Activated B cell treated with CpG ODN at 0.5 μM for 24 hours (primary cell): ENCODE measurements around the gene OR7D2. TPM values are rescaled to one million over a fixed set of nuclear protein-coding genes. Genes with fewer than 3 reads are reported as not detected.

Experiments used
- ATAC-seq: fragments of 200-7000 bp; cut with Tn5 transposase; one replicate; pipeline ENCODE4 v1.10.0; 2021; ENCODE audit warnings: low read depth, mild to moderate bottlenecking, moderate library complexity
- CTCF ChIA-PET: fragments of 350-600 bp; sonication (Branson Sonifier 250); formaldehyde crosslinking; loops from one replicate; lab custom pipeline; 2021; ENCODE audit warnings: antibody characterized with exemption; lab: Charles Lee
- POLR2A ChIA-PET: fragments of 350-600 bp; sonication (Branson Sonifier 250); formaldehyde crosslinking; loops from one replicate; lab custom pipeline; 2021; ENCODE audit warnings: antibody characterized with exemption; lab: Charles Lee
- DNase-seq: peaks from one replicate; pipeline ENCODE4 v3.0.0; 2022
- H3K27ac Mint-ChIP-seq: one replicate; pipeline ENCODE4 v1.8.0; 2020; ENCODE audit warnings: mixed read lengths
- H3K27me3 Mint-ChIP-seq: one replicate; pipeline ENCODE4 v1.8.0; 2021; ENCODE audit warnings: mixed read lengths
- H3K36me3 Mint-ChIP-seq: one replicate; pipeline ENCODE4 v1.8.0; 2021; ENCODE audit warnings: low read depth, mixed read lengths
- H3K4me1 Mint-ChIP-seq: one replicate; pipeline ENCODE4 v1.8.0; 2021; ENCODE audit warnings: mixed read lengths
- H3K4me3 Mint-ChIP-seq: one replicate; pipeline ENCODE4 v1.8.0; 2020; ENCODE audit warnings: mild to moderate bottlenecking, mixed read lengths
- H3K9me3 Mint-ChIP-seq: one replicate; pipeline ENCODE4 v1.8.0; 2020; ENCODE audit warnings: mixed read lengths
- intact Hi-C: fragments of 100-400 bp; cut with micrococcal nuclease; formaldehyde crosslinking; loops from one replicate; pipeline ENCODE4 v1.15.1; 2024
- total RNA-seq: library from RNA; stranded (reverse); gene quantifications from 2 replicates; pipeline ENCODE4 v1.2.3, GENCODE V29; 2022
- TF ChIP-seq, protein P1 (sequence below): fragments of 200-600 bp; IDR thresholded peaks from one replicate; pipeline ENCODE4 v1.8.0; 2022; ENCODE audit warnings: antibody characterized with exemption, mild to moderate bottlenecking

The OR7D2 gene
- total RNA-seq, 1 donor from 2014 or later, result not detected

- peak; percentile 74 for DNase-seq
- Mint-ChIP-seq H3K4me1 (peaks cover 42% of the 10 kb centered on the region), H3K9me3 (peaks cover 4% of the 10 kb centered on the region), H3K36me3 (peaks cover 34% of the 10 kb centered on the region), H3K27ac (peak within 1 kb of the TSS; percentile 98), H3K4me3 (peak within 1 kb of the TSS; percentile 99), H3K27me3 (peaks cover 3% of the 10 kb centered on the region)
- TF ChIP-seq, protein P1, sequence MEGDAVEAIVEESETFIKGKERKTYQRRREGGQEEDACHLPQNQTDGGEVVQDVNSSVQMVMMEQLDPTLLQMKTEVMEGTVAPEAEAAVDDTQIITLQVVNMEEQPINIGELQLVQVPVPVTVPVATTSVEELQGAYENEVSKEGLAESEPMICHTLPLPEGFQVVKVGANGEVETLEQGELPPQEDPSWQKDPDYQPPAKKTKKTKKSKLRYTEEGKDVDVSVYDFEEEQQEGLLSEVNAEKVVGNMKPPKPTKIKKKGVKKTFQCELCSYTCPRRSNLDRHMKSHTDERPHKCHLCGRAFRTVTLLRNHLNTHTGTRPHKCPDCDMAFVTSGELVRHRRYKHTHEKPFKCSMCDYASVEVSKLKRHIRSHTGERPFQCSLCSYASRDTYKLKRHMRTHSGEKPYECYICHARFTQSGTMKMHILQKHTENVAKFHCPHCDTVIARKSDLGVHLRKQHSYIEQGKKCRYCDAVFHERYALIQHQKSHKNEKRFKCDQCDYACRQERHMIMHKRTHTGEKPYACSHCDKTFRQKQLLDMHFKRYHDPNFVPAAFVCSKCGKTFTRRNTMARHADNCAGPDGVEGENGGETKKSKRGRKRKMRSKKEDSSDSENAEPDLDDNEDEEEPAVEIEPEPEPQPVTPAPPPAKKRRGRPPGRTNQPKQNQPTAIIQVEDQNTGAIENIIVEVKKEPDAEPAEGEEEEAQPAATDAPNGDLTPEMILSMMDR, result no peak
- ChIA-PET CTCF (no interaction called here), POLR2A (interaction anchor here (0.5 to 0.6 kb wide), 4 partner anchors 30 to 1822 kb away, joined by 3 to 11 read pairs (median 4); partner anchors contain the start of gene UBL5)
- peak; percentile 93 for ATAC-seq
- intact Hi-C loops, result loop anchor here (1.0 to 5.0 kb wide), 8 partner anchors 170 to 679 kb away; partner anchors contain the start of genes FBXL12, ZNF121, ZNF266 and ZNF426
Observed at GRCh38 chr19:9140159-9140874, 38.5 kb upstream of the OR7D2 start, which contains the start of gene ZNF317. ZNF317 (plus strand) TSS chr19:9140397; CDS start chr19:9156017, 15,620 bp downstream.

DNA sequence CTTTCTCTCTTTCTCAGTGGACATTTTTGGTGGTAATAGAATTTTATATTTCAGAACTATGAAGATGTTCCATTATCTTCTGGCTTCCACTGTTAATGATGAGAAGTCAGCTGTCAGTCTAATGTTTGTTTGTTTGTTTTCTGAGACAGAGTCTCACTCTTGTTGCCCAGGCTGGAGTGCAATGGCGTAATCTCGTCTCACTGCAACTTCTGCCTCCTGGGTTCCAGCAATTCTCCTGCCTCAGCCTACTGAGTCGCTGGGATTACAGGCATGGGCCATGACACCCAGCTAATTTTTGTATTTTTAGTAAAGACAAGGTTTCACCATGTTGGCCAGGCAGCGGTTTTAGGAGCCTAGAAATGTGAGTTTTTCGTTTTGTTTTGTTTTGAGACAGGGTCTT lies 33.9 kb upstream of the OR7D2 start:
- ATAC-seq (no peak), DNase-seq (no peak)
- Mint-ChIP-seq H3K36me3 (peaks cover 72% of the 10 kb centered on the region), H3K4me3 (no peak overlapping the region), H3K9me3 (peaks cover 8% of the 10 kb centered on the region), H3K27ac (no peak overlapping the region), H3K27me3 (no peaks in the 10 kb centered on the region), H3K4me1 (peaks cover 56% of the 10 kb centered on the region)
- ChIA-PET POLR2A (no interaction called here), CTCF (no interaction called here)
- TF ChIP-seq, protein P1, result no peak
- intact Hi-C loops, result loop anchor here (5.0 kb wide), 1 partner anchor 392 kb away; the partner anchor contains the start of gene ZNF426

GRCh38 chr19:9146882-9147281 lies 31.9 kb upstream of the OR7D2 start:
- TF ChIP-seq, protein P1, result no peak
- no peak for DNase-seq
- H3K27ac Mint-ChIP-seq, result no peak overlapping the region
- ChIA-PET POLR2A (no interaction called here), CTCF (no interaction called here)
- intact Hi-C loops, result no loop called here
- peaks cover 54% of the 10 kb centered on the region for H3K4me1 Mint-ChIP-seq
- H3K9me3 Mint-ChIP-seq, result peaks cover 8% of the 10 kb centered on the region
- peaks cover 76% of the 10 kb centered on the region for H3K36me3 Mint-ChIP-seq
- no peak for ATAC-seq
- no peak overlapping the region for H3K4me3 Mint-ChIP-seq
- no peaks in the 10 kb centered on the region for H3K27me3 Mint-ChIP-seq

- ChIA-PET POLR2A (no interaction called here), CTCF (no interaction called here)
- TF ChIP-seq, protein P1, result no peak
- no peak overlapping the region for H3K4me3 Mint-ChIP-seq
- no peak overlapping the region for H3K27ac Mint-ChIP-seq
- DNase-seq (no peak), ATAC-seq (no peak)
- no peaks in the 10 kb centered on the region for H3K27me3 Mint-ChIP-seq
- peaks cover 81% of the 10 kb centered on the region for H3K36me3 Mint-ChIP-seq
- H3K9me3 Mint-ChIP-seq, result peaks cover 15% of the 10 kb centered on the region
- intact Hi-C loops, result no loop called here
- H3K4me1 Mint-ChIP-seq, result peaks cover 50% of the 10 kb centered on the region
Observed at GRCh38 chr19:9148697-9149096, 30.1 kb upstream of the OR7D2 start.

- ChIA-PET CTCF (no interaction called here), POLR2A (no interaction called here)
- intact Hi-C loops, result no loop called here
- TF ChIP-seq, protein P1, result no peak
- ATAC-seq (no peak), DNase-seq (no peak)
- peaks cover 59% of the 10 kb centered on the region for H3K4me1 Mint-ChIP-seq
- H3K27me3 Mint-ChIP-seq, result no peaks in the 10 kb centered on the region
- no peak overlapping the region for H3K4me3 Mint-ChIP-seq
- H3K36me3 Mint-ChIP-seq, result peaks cover 82% of the 10 kb centered on the region
- H3K9me3 Mint-ChIP-seq, result peaks cover 13% of the 10 kb centered on the region
- H3K27ac Mint-ChIP-seq, result no peak overlapping the region
Observed at GRCh38 chr19:9149997-9150396, 28.8 kb upstream of the OR7D2 start.
